SK-N-SH (cell line): ENCODE results near the gene CUEDC1. TPM values are rescaled to one million over a fixed set of nuclear protein-coding genes. Genes with fewer than 3 reads are reported as not detected.

Experiments
- CTCF ChIA-PET: fragments of 300-600, 350-600 bp; formaldehyde crosslinking; extraction: SDS; loops from one replicate; lab custom pipeline; 2021; lab: Yijun Ruan, JAX
- POLR2A ChIA-PET: fragments of 350-600 bp; sonication (Branson Sonifier 250); formaldehyde crosslinking; extraction: SDS; loops from one replicate; lab custom pipeline; 2020; ENCODE audit warnings: antibody characterized with exemption, inconsistent platforms; lab: Yijun Ruan, JAX
- DNase-seq: peaks from one replicate; pipeline ENCODE4 v3.0.0; 2012
- H2AFZ ChIP-seq: fragments of 200-600 bp; sonication (generic); 2 replicates; pipeline ENCODE4 v1.8.1; 2016; ENCODE audit warnings: antibody characterized with exemption, mild to moderate bottlenecking, low read depth
- H3F3A ChIP-seq: fragments of 200-600 bp; sonication (generic); replicated peaks from 2 replicates; pipeline ENCODE3; 2016; ENCODE audit warnings: antibody characterized with exemption, mild to moderate bottlenecking; ENCODE audit not compliant: insufficient read depth
- H3K27ac ChIP-seq, 2 experiments: fragments of 200-500 bp in 1 of 2; fragments of 200-600 bp in 1 of 2; sonication (Bioruptor generic) in 1 of 2; sonication (generic), shearing (Covaris generic) in 1 of 2; 2 replicates each; pipeline versions ENCODE4 v1.5.1 to v1.6.1; 2014 to 2016; ENCODE audit warnings: low read depth in 2 of 2, inconsistent platforms in 1 of 2, low read length in 1 of 2, mild to moderate bottlenecking in 1 of 2, mixed read lengths in 1 of 2
- H3K27me3 ChIP-seq: fragments of 200-600 bp; sonication (generic), shearing (Covaris generic); 2 replicates; pipeline ENCODE4 v1.6.1; 2016; ENCODE audit warnings: mixed run types; ENCODE audit not compliant: insufficient read depth
- H3K36me3 ChIP-seq, 2 experiments: fragments of 200-500 bp in 1 of 2; fragments of 200-600 bp in 1 of 2; sonication (Bioruptor generic) in 1 of 2; sonication (generic) in 1 of 2; replicated peaks in 1 of 2; 2 replicates each; pipeline versions ENCODE3 to v1.5.1; 2014 to 2016; ENCODE audit warnings: low read length in 1 of 2, mild to moderate bottlenecking in 1 of 2; ENCODE audit not compliant: insufficient read depth in 2 of 2, control insufficient read depth in 1 of 2
- H3K4me1 ChIP-seq, 2 experiments: fragments of 200-500 bp in 1 of 2; fragments of 200-600 bp in 1 of 2; sonication (Bioruptor generic) in 1 of 2; sonication (generic), shearing (Covaris generic) in 1 of 2; 2 replicates each; pipeline versions ENCODE4 v1.5.1 to v1.6.1; 2014 to 2016; ENCODE audit warnings: low read depth in 1 of 2, low read length in 1 of 2, mixed run types in 1 of 2; ENCODE audit not compliant: insufficient read depth in 2 of 2, control insufficient read depth in 1 of 2
- H3K4me2 ChIP-seq: fragments of 200-600 bp; sonication (generic), shearing (Covaris generic); 2 replicates; pipeline ENCODE4 v1.6.1; 2017; ENCODE audit warnings: mixed run types
- H3K4me3 ChIP-seq, 2 experiments: fragments of 200-500 bp in 1 of 2; fragments of 200-600 bp in 1 of 2; sonication (Bioruptor generic) in 1 of 2; sonication (generic), shearing (Covaris generic) in 1 of 2; 2 replicates each; pipeline versions ENCODE4 v1.5.1 to v1.8.1; 2014 to 2016; ENCODE audit warnings: low read depth in 2 of 2, inconsistent platforms in 1 of 2, low read length in 1 of 2, mild to moderate bottlenecking in 1 of 2, mixed read lengths in 1 of 2, moderate library complexity in 1 of 2
- H3K79me2 ChIP-seq: fragments of 200-600 bp; sonication (generic); 2 replicates; pipeline ENCODE4 v1.8.1; 2017; ENCODE audit warnings: mild to moderate bottlenecking; ENCODE audit not compliant: insufficient read depth
- H3K9ac ChIP-seq: fragments of 200-600 bp; sonication (generic); 2 replicates; pipeline ENCODE4 v1.6.1; 2017; ENCODE audit warnings: mixed run types
- H3K9me2 ChIP-seq: fragments of 200-600 bp; sonication (generic); 2 replicates; pipeline ENCODE4 v1.6.1; 2017; ENCODE audit warnings: mixed run types
- H3K9me3 ChIP-seq: fragments of 200-600 bp; sonication (generic); 2 replicates; pipeline ENCODE4 v1.6.1; 2017; ENCODE audit warnings: mixed run types, mild to moderate bottlenecking, moderate library complexity
- H4K20me1 ChIP-seq: fragments of 200-600 bp; sonication (generic); 2 replicates; pipeline ENCODE4 v1.6.1; 2017; ENCODE audit warnings: mild to moderate bottlenecking, mixed run types; ENCODE audit not compliant: insufficient read depth
- FOXJ3 ChIP-seq: sonication (generic); formaldehyde crosslinking; IDR thresholded peaks from 2 replicates; pipeline ENCODE4 v1.5.1; 2020; ENCODE audit warnings: mild to moderate bottlenecking, missing genetic modification reagents
- FOXM1 ChIP-seq: IDR thresholded peaks from 2 replicates; pipeline ENCODE4 v1.4.0; 2012; ENCODE audit warnings: low read depth, mild to moderate bottlenecking
- JUND ChIP-seq: IDR thresholded peaks from 2 replicates; pipeline ENCODE4 v1.4.0; 2012
- MXI1 ChIP-seq: IDR thresholded peaks from 2 replicates; pipeline ENCODE4 v1.6.1; 2012; ENCODE audit warnings: mild to moderate bottlenecking, low read depth, low read length, improper control_type of control experiment
- NFIC ChIP-seq: IDR thresholded peaks from 2 replicates; pipeline ENCODE4 v1.4.0; 2012; ENCODE audit warnings: borderline replicate concordance
- POLR2AphosphoS5 ChIP-seq: IDR thresholded peaks from 2 replicates; pipeline ENCODE4 v1.6.1; 2012; ENCODE audit warnings: low read depth, low read length
- RAD21 ChIP-seq: IDR thresholded peaks from 2 replicates; pipeline ENCODE4 v1.6.1; 2012; ENCODE audit warnings: mild to moderate bottlenecking, low read length
- RXRA ChIP-seq: IDR thresholded peaks from 2 replicates; pipeline ENCODE4 v1.4.0; 2012; ENCODE audit warnings: low read depth, mild to moderate bottlenecking, borderline replicate concordance
- SMC3 ChIP-seq: IDR thresholded peaks from 2 replicates; pipeline ENCODE4 v1.6.1; 2012; ENCODE audit warnings: low read depth, low read length, improper control_type of control experiment
- TCF12 ChIP-seq: IDR thresholded peaks from 2 replicates; pipeline ENCODE4 v1.4.0; 2012
- TEAD4 ChIP-seq: IDR thresholded peaks from 2 replicates; pipeline ENCODE4 v1.4.0; 2012; ENCODE audit warnings: mild to moderate bottlenecking, borderline replicate concordance; ENCODE audit not compliant: insufficient read depth
- WGBS: methylation state at CpG from one replicate; pipeline ENCODE4 v1.1.6; 2017; ENCODE audit warnings: low lambda C conversion rate; 5-methylcytosine and 5-hydroxymethylcytosine counted together
- polyA plus RNA-seq, 3 experiments: library from polyadenylated mRNA; depleted of rRNA; stranded (reverse); fragments of >200 nt; gene quantifications; 2 replicates each; pipeline ENCODE4 v1.2.3, GENCODE V29; 2012
- TF ChIP-seq, protein P1 (sequence below): IDR thresholded peaks from 2 replicates; pipeline ENCODE4 v1.4.0; 2012; ENCODE audit warnings: low read depth, borderline replicate concordance
- TF ChIP-seq, protein P2 (sequence below): fragments of 200-600 bp; sonication (generic); IDR thresholded peaks from 2 replicates; pipeline ENCODE4 v1.6.1; 2017; ENCODE audit warnings: antibody characterized with exemption, mild to moderate bottlenecking, moderate library complexity
- TF ChIP-seq, protein P3 (sequence below): fragments of 150-350 bp; IDR thresholded peaks from 2 replicates; pipeline ENCODE4 v1.6.1; 2016; ENCODE audit warnings: mild to moderate bottlenecking, low read depth, low read length
- TF ChIP-seq, protein P4 (sequence below): IDR thresholded peaks from 2 replicates; pipeline ENCODE4 v1.4.0; 2012; ENCODE audit warnings: low read depth, borderline replicate concordance

The CUEDC1 gene
- polyA plus RNA-seq, 1 of the 3 experiments (the other 2 are of a cell fraction), result 58.9 TPM

DNA sequence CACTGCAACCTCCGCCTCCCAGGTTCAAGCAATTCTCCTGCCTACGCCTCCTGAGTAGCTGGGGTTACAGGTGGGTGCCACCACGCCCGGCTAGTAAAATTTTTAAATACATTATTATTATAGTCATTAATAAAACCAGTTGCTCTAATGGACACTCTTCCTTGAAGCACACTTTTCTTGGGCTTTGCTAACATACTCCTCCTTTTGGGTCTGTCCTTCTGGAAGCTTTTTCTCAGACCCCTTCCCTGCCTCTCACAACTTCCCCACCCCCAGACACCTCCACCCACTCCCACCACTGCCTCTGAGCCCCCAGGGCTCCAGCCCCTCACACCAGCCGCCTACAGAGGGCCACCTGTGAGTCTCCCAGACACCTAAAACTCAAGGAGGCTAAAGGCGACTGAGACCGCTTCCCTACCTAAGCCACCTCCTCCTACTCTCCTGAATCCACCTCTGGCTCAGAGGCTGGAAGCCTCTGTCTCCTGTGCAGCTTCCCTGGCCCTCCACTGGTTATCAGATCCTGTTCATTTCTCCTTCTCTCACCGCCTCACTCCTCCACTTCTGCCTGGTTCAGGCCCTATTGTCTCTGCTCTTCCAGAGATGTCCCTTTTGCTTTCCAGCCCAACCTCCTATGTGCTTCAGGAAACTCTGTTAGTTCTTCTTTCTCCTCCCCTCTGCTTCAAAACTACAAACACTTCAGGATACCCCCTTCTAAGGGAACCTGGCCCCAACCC lies 2.1 kb upstream of the CUEDC1 start:
- Histone ChIP-seq H4K20me1 (no peaks in the 10 kb centered on the region), H3F3A (peaks cover 6% of the 10 kb centered on the region), H3K4me1 (peaks cover 22 to 25% of the 10 kb centered on the region in 2 experiments; a peak in 3 of 4 replicates), H3K27ac (no peak overlapping the region), H2AFZ (no peak overlapping the region), H3K9me3 (no peaks in the 10 kb centered on the region), H3K9ac (no peak overlapping the region), H3K4me3 (no peak overlapping the region), H3K79me2 (peaks cover 33% of the 10 kb centered on the region), H3K9me2 (no peaks in the 10 kb centered on the region), H3K36me3 (no peaks in the 10 kb centered on the region), H3K27me3 (no peaks in the 10 kb centered on the region), H3K4me2 (no peak overlapping the region)
- no peak for TF ChIP-seq POLR2AphosphoS5
- TF ChIP-seq, protein P1, sequence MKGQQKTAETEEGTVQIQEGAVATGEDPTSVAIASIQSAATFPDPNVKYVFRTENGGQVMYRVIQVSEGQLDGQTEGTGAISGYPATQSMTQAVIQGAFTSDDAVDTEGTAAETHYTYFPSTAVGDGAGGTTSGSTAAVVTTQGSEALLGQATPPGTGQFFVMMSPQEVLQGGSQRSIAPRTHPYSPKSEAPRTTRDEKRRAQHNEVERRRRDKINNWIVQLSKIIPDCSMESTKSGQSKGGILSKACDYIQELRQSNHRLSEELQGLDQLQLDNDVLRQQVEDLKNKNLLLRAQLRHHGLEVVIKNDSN, result no peak
- TF ChIP-seq FOXJ3 (CRISPR knock-in tag), result no peak
- TF ChIP-seq MXI1, result no peak
- TF ChIP-seq, protein P2, sequence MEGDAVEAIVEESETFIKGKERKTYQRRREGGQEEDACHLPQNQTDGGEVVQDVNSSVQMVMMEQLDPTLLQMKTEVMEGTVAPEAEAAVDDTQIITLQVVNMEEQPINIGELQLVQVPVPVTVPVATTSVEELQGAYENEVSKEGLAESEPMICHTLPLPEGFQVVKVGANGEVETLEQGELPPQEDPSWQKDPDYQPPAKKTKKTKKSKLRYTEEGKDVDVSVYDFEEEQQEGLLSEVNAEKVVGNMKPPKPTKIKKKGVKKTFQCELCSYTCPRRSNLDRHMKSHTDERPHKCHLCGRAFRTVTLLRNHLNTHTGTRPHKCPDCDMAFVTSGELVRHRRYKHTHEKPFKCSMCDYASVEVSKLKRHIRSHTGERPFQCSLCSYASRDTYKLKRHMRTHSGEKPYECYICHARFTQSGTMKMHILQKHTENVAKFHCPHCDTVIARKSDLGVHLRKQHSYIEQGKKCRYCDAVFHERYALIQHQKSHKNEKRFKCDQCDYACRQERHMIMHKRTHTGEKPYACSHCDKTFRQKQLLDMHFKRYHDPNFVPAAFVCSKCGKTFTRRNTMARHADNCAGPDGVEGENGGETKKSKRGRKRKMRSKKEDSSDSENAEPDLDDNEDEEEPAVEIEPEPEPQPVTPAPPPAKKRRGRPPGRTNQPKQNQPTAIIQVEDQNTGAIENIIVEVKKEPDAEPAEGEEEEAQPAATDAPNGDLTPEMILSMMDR, result no peak
- over 99% methylated on average over 8 of the region's 8 CpGs for WGBS
- DNase-seq, result peak; percentile 10
- ChIA-PET CTCF (interaction anchor here (1.4 to 4.7 kb wide), 4 partner anchors 11 to 65 kb away, joined by 3 to 43 read pairs (median 18); no protein-coding TSS in a partner anchor), POLR2A (no interaction called here)

DNA sequence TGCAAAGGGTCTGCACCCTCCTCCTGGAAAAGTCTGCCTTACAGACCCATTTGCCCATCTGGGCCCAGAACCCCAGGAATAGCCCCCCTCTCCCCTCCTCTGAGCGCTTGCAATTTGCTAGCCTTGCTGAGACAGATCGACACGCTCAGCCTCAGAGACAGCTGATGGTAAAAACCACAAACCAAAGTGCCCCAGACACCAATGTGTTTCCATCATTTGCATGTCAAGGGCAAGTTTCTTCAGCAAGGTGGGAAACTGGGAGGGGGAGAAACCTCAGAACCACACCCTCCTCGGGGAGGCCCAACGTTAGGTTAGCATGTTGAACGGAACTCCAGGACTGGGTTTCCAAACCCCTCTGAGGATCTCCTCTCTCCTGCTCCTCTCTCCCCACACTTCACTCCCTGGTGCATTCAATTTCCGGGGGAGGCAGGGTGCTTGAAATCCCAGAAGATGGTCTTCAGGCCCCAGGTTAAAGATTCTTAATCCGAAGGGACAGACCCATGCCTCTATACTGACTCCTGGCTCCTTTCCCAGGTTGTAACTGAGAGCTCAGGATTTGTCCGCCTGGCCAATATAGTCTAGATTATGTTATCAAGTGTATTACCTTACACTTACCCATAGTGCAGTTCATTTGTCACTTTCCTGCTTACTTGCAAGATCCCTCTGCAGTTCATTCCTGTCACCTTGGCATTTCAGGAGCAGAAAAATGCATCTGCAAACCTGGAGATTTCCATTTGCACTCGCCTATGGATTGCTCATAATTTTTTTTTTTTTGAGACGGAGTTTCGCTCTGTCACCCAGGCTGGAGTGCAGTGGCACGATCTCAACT lies 1.3 kb upstream of the CUEDC1 start:
- Histone ChIP-seq H3F3A (peaks cover 12% of the 10 kb centered on the region), H3K9me2 (no peaks in the 10 kb centered on the region), H3K9ac (no peak overlapping the region), H3K27me3 (no peaks in the 10 kb centered on the region), H4K20me1 (no peaks in the 10 kb centered on the region), H3K27ac (no peak overlapping the region), H3K4me3 (peak overlapping the region in 1 of 2 experiments; percentile 92; a peak in 3 of 4 replicates), H2AFZ (no peak overlapping the region), H3K4me2 (peak overlapping the region; percentile 100), H3K4me1 (peaks cover 22 to 31% of the 10 kb centered on the region in 2 experiments; a peak in 3 of 4 replicates), H3K79me2 (peaks cover 41% of the 10 kb centered on the region), H3K36me3 (no peaks in the 10 kb centered on the region), H3K9me3 (no peaks in the 10 kb centered on the region)
- ChIA-PET POLR2A (interaction anchor here (1.1 to 1.5 kb wide), 4 partner anchors 32 to 106 kb away, joined by 3 to 5 read pairs (median 4); partner anchors contain the start of genes MRPS23 and VEZF1), CTCF (interaction anchor here (0.7 to 4.7 kb wide), 20 partner anchors 8 to 270 kb away, joined by 3 to 43 read pairs (median 9); no protein-coding TSS in a partner anchor)
- peak; percentile 27 for DNase-seq
- 84% methylated on average over 13 of the region's 13 CpGs for WGBS
- TF ChIP-seq NFIC, result no peak
- no peak for TF ChIP-seq RAD21
- TF ChIP-seq TCF12, result no peak
- TF ChIP-seq TEAD4, result no peak
- no peak for TF ChIP-seq JUND
- TF ChIP-seq RXRA, result no peak
- TF ChIP-seq FOXM1, result no peak
- TF ChIP-seq, protein P2, result no peak
- TF ChIP-seq, protein P1, result no peak
- TF ChIP-seq, protein P3, sequence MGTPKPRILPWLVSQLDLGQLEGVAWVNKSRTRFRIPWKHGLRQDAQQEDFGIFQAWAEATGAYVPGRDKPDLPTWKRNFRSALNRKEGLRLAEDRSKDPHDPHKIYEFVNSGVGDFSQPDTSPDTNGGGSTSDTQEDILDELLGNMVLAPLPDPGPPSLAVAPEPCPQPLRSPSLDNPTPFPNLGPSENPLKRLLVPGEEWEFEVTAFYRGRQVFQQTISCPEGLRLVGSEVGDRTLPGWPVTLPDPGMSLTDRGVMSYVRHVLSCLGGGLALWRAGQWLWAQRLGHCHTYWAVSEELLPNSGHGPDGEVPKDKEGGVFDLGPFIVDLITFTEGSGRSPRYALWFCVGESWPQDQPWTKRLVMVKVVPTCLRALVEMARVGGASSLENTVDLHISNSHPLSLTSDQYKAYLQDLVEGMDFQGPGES, result no peak
- TF ChIP-seq, protein P4, sequence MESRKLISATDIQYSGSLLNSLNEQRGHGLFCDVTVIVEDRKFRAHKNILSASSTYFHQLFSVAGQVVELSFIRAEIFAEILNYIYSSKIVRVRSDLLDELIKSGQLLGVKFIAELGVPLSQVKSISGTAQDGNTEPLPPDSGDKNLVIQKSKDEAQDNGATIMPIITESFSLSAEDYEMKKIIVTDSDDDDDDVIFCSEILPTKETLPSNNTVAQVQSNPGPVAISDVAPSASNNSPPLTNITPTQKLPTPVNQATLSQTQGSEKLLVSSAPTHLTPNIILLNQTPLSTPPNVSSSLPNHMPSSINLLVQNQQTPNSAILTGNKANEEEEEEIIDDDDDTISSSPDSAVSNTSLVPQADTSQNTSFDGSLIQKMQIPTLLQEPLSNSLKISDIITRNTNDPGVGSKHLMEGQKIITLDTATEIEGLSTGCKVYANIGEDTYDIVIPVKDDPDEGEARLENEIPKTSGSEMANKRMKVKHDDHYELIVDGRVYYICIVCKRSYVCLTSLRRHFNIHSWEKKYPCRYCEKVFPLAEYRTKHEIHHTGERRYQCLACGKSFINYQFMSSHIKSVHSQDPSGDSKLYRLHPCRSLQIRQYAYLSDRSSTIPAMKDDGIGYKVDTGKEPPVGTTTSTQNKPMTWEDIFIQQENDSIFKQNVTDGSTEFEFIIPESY, result no peak
- no peak for TF ChIP-seq SMC3
